ENCODE data around the gene SBK3. TPM values are rescaled to one million over a fixed set of nuclear protein-coding genes. Genes with fewer than 3 reads are reported as not detected.
"Not testable (repeated sequence)": the region's sequence is repeated elsewhere in the genome, so short reads cannot be mapped to it uniquely, and the experiment has no call there.

SBK3 gene
- total RNA-seq, 4 donors from 2014 or later, result not detected

DNA sequence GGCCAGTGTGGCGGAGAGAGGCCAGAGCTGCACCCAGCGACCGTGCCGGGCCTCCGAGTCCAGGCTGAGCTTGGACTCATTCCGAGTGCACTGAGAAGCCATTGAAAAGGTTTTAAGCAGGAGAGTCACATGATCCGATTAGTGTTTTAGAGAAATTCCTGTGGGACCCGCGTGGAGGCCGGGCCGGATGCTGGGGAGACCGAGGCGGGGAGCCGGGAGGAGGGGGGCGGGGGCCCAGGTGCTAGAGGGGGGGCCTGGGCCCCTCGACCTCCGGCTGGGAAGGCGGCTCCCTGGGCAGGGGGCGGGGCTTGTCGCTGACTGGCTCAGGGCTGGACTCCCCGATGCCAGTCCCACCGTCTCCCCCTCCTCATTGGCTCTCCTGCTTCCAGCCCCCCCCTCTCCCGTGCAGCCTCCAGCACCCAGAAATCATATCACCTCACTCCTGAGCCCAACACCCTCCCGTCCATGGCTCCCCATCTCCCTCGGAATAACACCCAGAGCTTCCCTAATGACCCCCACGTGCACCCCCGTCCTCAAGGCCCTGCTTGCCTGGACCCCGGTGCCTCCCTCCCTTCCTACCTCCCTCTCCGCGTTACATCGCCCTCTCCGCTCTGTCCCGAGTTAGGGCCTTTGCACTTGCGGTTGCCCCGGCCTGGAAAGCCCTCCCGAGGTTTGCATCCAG, 40.5 kb upstream of the SBK3 start:
- Histone ChIP-seq H3K27me3 (peaks cover 5% of the 10 kb centered on the region), H3K27ac (peak overlapping the region; percentile 5 to 55 (median 27)), H3K4me1 (peaks cover 8 to 41% (median 32%) of the 10 kb centered on the region in 4 donors), H3K4me3 (peak overlapping the region; percentile 8 to 38 (median 13)), H3K36me3 (no peaks in the 10 kb centered on the region), H3K9me3 (no peaks in the 10 kb centered on the region)
- TF ChIP-seq POLR2A (IDR thresholded peaks at IDR 0.05) (no peak), POLR2AphosphoS5 (IDR thresholded peaks at IDR 0.05) (no peak), EP300 (IDR thresholded peaks at IDR 0.05; ENCODE audit: low read depth) (no peak)
- TF ChIP-seq, protein P1, sequence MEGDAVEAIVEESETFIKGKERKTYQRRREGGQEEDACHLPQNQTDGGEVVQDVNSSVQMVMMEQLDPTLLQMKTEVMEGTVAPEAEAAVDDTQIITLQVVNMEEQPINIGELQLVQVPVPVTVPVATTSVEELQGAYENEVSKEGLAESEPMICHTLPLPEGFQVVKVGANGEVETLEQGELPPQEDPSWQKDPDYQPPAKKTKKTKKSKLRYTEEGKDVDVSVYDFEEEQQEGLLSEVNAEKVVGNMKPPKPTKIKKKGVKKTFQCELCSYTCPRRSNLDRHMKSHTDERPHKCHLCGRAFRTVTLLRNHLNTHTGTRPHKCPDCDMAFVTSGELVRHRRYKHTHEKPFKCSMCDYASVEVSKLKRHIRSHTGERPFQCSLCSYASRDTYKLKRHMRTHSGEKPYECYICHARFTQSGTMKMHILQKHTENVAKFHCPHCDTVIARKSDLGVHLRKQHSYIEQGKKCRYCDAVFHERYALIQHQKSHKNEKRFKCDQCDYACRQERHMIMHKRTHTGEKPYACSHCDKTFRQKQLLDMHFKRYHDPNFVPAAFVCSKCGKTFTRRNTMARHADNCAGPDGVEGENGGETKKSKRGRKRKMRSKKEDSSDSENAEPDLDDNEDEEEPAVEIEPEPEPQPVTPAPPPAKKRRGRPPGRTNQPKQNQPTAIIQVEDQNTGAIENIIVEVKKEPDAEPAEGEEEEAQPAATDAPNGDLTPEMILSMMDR (IDR thresholded peaks at IDR 0.05), result no peak
- peak; percentile 71 for DNase-seq
- intact Hi-C loops (cut with DNase I; ENCODE audit: low total_unique reads) (loop anchor here (10.0 kb wide), 1 partner anchor 71 kb away; no protein-coding TSS in a partner anchor), in situ Hi-C loops (cut with MboI; ENCODE audit: low pct_ligation_motif_present in 1 of 4, low pct_unique_long_range_greater_than_20kb in 1 of 4, low sequenced_read_pairs in 3 of 4) (no loop called here)
- WGBS, 2 donors (ENCODE audit: low coverage in 1 of 2), result 3 to 7% methylated on average over 15 to 30 of the region's 36 CpGs

DNA sequence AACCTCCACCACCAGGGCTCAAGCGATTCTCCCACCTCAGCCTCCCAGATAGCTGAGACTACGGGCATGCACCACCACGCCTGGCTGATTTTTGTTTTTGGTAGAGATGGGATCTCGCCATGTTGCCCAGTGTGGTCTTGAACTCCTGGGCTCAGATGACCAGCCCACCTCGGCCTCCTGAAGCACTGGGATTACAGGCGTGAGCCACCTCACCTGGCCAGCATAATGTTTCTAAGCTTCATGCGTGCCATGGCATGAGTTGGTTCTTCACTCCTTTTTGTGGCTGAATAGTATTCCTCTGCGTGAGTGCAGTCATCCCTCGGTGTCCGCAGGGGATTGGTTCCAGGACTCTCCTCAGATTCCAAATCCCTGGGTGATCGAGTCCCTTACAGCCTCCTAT, 39.5 kb upstream of the SBK3 start:
- no peak for DNase-seq
- H3K4me1 ChIP-seq, result peaks cover 8 to 45% (median 37%) of the 10 kb centered on the region in 4 donors
- H3K27ac ChIP-seq, result no peak overlapping the region
- peaks cover 5% of the 10 kb centered on the region for H3K27me3 ChIP-seq
- no peak for TF ChIP-seq POLR2AphosphoS5 (IDR thresholded peaks at IDR 0.05)
- TF ChIP-seq, protein P1 (IDR thresholded peaks at IDR 0.05), result no peak
- no peak for TF ChIP-seq EP300 (IDR thresholded peaks at IDR 0.05; ENCODE audit: low read depth)
- TF ChIP-seq POLR2A (IDR thresholded peaks at IDR 0.05), result no peak
- intact Hi-C loops (cut with DNase I; ENCODE audit: low total_unique reads) (loop anchor here (10.0 kb wide), 1 partner anchor 70 kb away; no protein-coding TSS in a partner anchor), in situ Hi-C loops (cut with MboI; ENCODE audit: low pct_ligation_motif_present in 1 of 4, low pct_unique_long_range_greater_than_20kb in 1 of 4, low sequenced_read_pairs in 3 of 4) (no loop called here)
- 60 to 87% methylated on average over 1 to 11 of the region's 11 CpGs for WGBS, 2 donors (ENCODE audit: low coverage in 1 of 2)
- H3K4me3 ChIP-seq, result no peak overlapping the region
- H3K9me3 ChIP-seq, result no peaks in the 10 kb centered on the region
- no peaks in the 10 kb centered on the region for H3K36me3 ChIP-seq

DNA sequence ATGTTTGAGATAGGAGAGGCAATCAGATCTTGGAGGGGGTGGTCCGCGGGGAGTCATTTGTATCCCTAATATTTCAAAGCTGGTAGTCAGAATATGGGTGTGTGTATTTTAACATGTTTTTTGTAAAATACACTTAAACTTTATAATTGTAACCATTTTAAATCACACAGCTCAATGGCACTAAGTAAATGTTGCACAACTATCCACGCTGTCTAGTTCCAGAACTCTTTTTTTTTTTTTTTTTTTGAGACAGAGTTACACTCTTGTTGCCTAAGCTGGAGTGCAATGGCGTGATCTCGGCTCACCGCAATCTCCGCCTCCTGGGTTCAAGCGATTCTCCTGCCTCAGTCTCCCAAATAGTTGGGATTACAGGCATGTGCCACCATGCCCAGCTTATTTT, 38.6 kb upstream of the SBK3 start:
- H3K27me3 ChIP-seq; H3K9me3 ChIP-seq; H3K4me3 ChIP-seq; H3K36me3 ChIP-seq; in situ Hi-C loops (cut with MboI; ENCODE audit: low pct_ligation_motif_present in 1 of 4, low pct_unique_long_range_greater_than_20kb in 1 of 4, low sequenced_read_pairs in 3 of 4); H3K27ac ChIP-seq; DNase-seq: not testable (repeated sequence)
- intact Hi-C loops (cut with DNase I; ENCODE audit: low total_unique reads), result loop anchor here (10.0 kb wide), 1 partner anchor 69 kb away; no protein-coding TSS in a partner anchor
- WGBS, 2 donors (ENCODE audit: low coverage in 1 of 2), result 87 to 90% methylated on average over 7 to 8 of the region's 8 CpGs
- peaks cover 8 to 50% (median 41%) of the 10 kb centered on the region in 4 donors for H3K4me1 ChIP-seq

DNA sequence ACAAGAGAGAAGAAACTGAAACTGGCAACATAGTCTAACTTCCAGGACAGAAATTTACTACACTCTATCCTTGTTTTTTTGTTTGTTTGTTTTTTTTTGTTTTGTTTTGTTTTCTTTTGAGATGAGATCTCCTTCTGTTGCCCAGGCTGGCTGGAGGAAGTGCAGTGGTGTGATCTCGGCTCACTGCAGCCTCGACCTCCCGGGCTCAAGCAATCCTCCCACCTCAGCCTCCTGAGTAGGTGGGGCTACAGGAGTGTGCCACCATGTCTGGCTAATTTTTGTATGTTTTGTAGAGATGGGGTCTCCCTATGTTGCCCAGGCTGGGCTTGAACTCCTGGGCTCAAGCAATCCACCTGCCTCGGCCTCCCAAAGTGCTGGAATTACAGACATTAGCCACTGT, 36.9 kb upstream of the SBK3 start:
- H3K4me3 ChIP-seq; H3K27ac ChIP-seq; in situ Hi-C loops (cut with MboI; ENCODE audit: low pct_ligation_motif_present in 1 of 4, low pct_unique_long_range_greater_than_20kb in 1 of 4, low sequenced_read_pairs in 3 of 4); H3K27me3 ChIP-seq; DNase-seq; H3K36me3 ChIP-seq; H3K9me3 ChIP-seq: not testable (repeated sequence)
- H3K4me1 ChIP-seq, result peaks cover 8 to 44% (median 36%) of the 10 kb centered on the region in 4 donors
- 60 to 67% methylated on average over 1 to 4 of the region's 4 CpGs for WGBS, 2 donors (ENCODE audit: low coverage in 1 of 2)
- intact Hi-C loops (cut with DNase I; ENCODE audit: low total_unique reads), result loop anchor here (10.0 kb wide), 1 partner anchor 67 kb away; no protein-coding TSS in a partner anchor

DNA sequence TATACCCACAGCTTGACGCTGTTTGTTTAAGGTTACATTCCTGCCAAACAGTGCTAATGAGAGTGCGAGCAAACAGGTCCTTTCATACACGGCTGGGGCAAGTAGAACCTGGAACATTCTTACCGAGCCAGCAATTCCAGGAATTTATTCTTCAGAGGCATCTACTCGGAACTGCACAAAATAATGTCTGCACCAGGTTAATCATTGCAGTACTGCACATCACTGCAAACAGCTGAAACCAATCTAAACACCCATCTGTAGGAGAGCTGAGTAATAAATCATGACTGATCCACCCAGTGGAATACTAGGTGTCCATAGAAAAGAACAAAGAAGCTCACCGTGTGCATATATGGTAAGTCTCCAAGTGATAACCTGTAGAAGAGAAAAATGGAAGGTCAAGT, 36.5 kb upstream of the SBK3 start:
- Histone ChIP-seq H3K9me3 (no peaks in the 10 kb centered on the region), H3K4me3 (no peak overlapping the region), H3K4me1 (peaks cover 6 to 40% (median 32%) of the 10 kb centered on the region in 4 donors), H3K27me3 (peaks cover 5% of the 10 kb centered on the region), H3K36me3 (peaks cover 0 to 6% (median 0%) of the 10 kb centered on the region in 4 donors), H3K27ac (no peak overlapping the region)
- no peak for DNase-seq
- TF ChIP-seq POLR2AphosphoS5 (IDR thresholded peaks at IDR 0.05), result no peak
- intact Hi-C loops (cut with DNase I; ENCODE audit: low total_unique reads), result loop anchor here (2.0 to 10.0 kb wide), 2 partner anchors 61 to 67 kb away; partner anchors contain the start of gene ZNF581
- in situ Hi-C loops (cut with MboI; ENCODE audit: low pct_ligation_motif_present in 1 of 4, low pct_unique_long_range_greater_than_20kb in 1 of 4, low sequenced_read_pairs in 3 of 4), result no loop called here
- 14 to 19% methylated on average over 2 to 6 of the region's 6 CpGs for WGBS, 2 donors (ENCODE audit: low coverage in 1 of 2)

Measured in transverse colon (tissue), 4 donors.